Measurements from ENCODE around the gene TMED6. TPM values are rescaled to one million over a fixed set of nuclear protein-coding genes. Genes with fewer than 3 reads are reported as not detected.
A peak's percentile ranks its signal among the peaks of the same experiment; 100 is the strongest.

TMED6 gene
- total RNA-seq, 3 donors from 2014 or later = 2.2 to 18.1 (median 2.3) TPM

DNA sequence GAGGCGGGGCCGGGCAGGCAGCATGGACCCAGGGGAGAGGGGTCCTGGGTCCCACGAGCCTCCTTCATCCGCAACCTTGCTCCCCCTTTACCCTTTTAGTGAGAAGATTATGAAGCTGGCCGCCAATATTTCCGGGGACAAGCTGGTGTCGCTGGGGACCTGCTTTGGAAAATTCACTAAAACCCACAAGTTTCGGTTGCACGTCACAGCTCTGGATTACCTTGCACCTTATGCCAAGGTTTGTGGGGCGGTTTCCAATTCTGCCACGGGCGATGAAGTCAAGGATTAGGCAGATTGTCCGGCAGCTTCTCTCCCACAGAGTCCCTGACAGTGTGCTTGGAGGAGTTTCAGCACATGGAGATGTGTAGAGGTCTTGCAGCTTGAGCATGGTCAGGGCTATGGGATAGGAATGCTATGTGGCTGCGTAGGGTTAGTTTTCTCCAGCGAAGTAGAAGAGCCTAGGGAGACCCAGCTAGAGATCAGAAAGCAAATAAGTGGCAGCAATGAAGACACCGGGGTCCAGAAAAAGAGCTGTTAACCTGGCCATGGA lies 11.4 kb downstream of the TMED6 start:
- ATAC-seq (no peak), DNase-seq (no peak)
- intact Hi-C loops (cut with DNase I, micrococcal nuclease) = no loop called here
- H3K9me3 ChIP-seq = no peaks in the 10 kb centered on the region
- H3K36me3 ChIP-seq (ENCODE audit: low read depth) = no peaks in the 10 kb centered on the region
- H3K4me3 ChIP-seq = peak overlapping the region; percentile 92
- peaks cover 23% of the 10 kb centered on the region for H3K4me1 ChIP-seq (ENCODE audit: low read depth)
- TF ChIP-seq, protein P1, sequence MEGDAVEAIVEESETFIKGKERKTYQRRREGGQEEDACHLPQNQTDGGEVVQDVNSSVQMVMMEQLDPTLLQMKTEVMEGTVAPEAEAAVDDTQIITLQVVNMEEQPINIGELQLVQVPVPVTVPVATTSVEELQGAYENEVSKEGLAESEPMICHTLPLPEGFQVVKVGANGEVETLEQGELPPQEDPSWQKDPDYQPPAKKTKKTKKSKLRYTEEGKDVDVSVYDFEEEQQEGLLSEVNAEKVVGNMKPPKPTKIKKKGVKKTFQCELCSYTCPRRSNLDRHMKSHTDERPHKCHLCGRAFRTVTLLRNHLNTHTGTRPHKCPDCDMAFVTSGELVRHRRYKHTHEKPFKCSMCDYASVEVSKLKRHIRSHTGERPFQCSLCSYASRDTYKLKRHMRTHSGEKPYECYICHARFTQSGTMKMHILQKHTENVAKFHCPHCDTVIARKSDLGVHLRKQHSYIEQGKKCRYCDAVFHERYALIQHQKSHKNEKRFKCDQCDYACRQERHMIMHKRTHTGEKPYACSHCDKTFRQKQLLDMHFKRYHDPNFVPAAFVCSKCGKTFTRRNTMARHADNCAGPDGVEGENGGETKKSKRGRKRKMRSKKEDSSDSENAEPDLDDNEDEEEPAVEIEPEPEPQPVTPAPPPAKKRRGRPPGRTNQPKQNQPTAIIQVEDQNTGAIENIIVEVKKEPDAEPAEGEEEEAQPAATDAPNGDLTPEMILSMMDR (IDR thresholded peaks at IDR 0.05) = no peak

DNA sequence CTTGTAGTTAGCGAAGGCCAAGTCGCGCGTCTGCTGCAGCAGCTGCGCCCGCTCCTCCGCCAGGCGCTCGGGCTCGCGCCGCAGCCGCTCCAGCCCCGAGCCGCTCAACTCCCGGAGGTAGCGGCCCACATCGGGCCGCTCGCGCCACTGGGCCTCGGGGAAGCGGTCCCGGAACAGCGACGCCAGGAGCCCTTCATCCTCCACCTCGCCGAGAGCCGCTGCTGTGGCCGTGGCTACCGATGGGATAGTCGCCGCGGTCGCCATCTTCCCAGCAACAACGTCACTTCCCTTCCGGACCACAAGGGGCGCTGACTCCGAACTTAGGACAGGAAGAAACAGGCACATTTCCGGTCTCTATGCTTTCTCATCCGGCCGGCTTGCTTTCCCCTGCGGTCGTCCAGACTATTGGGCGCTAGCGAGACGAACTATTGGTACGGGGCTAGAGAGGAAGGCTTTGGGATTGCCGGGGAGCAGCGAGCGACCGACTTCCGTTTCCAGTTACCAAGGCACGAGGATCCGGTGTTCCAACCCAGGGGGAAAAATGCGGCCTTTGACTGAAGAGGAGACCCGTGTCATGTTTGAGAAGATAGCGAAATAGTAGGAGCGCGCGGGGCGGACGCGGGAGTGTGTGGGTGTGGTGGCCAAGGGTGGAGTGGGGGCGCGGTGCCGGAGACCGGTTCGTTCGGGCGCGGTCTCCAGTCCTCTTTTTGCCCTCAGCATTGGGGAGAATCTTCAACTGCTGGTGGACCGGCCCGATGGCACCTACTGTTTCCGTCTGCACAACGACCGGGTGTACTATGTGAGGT lies 12.1 kb downstream of the TMED6 start, which contains the start of the genes COG8 and NIP7:
TSS of gene COG8 (minus strand) at position 276 of the 806 bp plus-strand sequence. CDS start at position 264, 12 bp downstream.
TSS of gene NIP7 (plus strand) at position 484 of the 806 bp plus-strand sequence. CDS start at position 542, 58 bp downstream.
- Histone ChIP-seq H3K4me1 (ENCODE audit: low read depth) (peaks cover 23% of the 10 kb centered on the region), H3K36me3 (ENCODE audit: low read depth) (no peaks in the 10 kb centered on the region)
- TF ChIP-seq, protein P1 (IDR thresholded peaks at IDR 0.05) = peak; percentile 84

DNA sequence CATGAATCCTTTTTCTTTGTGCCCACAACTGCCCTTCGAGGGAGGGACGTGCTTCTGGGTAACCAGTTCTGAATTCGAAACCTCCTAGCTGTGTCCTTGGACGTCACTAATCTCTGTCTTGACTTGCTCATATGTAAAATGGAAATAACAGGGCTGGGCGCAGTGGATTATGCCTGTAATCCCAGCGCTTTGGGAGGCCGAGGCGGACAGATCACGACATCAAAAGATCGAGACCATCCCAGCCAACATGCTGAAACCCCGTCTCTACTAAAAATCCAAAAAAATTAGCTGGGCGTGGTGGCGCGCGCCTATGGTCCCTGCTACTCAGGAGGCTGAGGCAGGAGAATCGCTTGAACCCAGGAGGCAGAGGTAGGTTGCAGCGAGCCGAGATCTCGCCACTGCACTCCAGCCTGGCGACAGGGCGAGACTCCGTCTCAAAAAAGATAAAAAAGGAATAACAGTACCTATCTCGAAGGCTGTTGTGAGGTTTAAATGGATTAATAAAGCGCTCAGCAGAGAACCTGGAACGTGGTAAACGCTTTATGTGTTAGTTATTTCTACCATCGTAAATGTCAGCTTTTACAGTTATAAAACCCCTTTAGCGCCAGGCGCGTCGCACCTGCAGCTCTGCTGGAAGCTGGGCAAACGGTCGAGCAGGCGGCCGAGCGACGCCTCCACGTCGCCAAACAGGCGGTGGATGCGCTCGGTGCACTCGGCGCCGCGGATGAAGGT lies 12.9 kb downstream of the TMED6 start:
- intact Hi-C loops (cut with DNase I, micrococcal nuclease) = no loop called here
- H3K36me3 ChIP-seq (ENCODE audit: low read depth) = no peaks in the 10 kb centered on the region
- peaks cover 23% of the 10 kb centered on the region for H3K4me1 ChIP-seq (ENCODE audit: low read depth)
- peak overlapping the region; percentile 92 for H3K4me3 ChIP-seq
- ATAC-seq (peak; percentile 0), DNase-seq (peak in 1 of 3 donors; percentile 61)
- TF ChIP-seq, protein P1 (IDR thresholded peaks at IDR 0.05) = no peak
- no peaks in the 10 kb centered on the region for H3K9me3 ChIP-seq

More for the DNA sequence above, 12.1 kb downstream of the TMED6 start, which contains the start of the genes COG8 and NIP7:
- Histone ChIP-seq H3K9me3 (no peaks in the 10 kb centered on the region), H3K4me3 (peak within 1 kb of the TSS; percentile 92)
- ATAC-seq (peak; percentile 98), DNase-seq (peak; percentile 94 to 97 (median 96))
- intact Hi-C loops (cut with DNase I, micrococcal nuclease) = no loop called here

DNA sequence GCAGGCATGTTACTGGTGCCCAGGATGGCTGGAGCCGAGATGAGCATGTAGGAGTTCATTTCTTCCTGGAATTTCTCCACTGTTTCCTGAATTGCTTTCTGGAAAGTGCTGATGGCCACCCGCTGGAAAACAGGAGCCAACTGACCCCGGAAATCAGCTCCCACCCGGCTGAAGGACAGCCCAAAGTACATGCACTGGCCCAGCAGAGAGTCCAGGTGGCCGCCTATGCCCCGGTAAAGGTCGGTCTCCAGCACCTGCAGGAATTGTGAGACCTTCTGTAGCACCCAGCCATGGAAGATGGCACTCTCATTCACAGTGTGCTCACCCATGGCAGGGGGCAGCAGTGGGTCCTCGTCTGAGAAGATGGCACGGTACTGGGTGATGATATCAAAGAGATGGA lies 16.9 kb downstream of the TMED6 start:
- H3K36me3 ChIP-seq (ENCODE audit: low read depth) = no peaks in the 10 kb centered on the region
- no peak overlapping the region for H3K4me3 ChIP-seq
- TF ChIP-seq, protein P1 (IDR thresholded peaks at IDR 0.05) = no peak
- H3K4me1 ChIP-seq (ENCODE audit: low read depth) = peaks cover 21% of the 10 kb centered on the region
- DNase-seq = no peak
- no peaks in the 10 kb centered on the region for H3K9me3 ChIP-seq
- intact Hi-C loops (cut with DNase I, micrococcal nuclease) = no loop called here
- no peak for ATAC-seq

DNA sequence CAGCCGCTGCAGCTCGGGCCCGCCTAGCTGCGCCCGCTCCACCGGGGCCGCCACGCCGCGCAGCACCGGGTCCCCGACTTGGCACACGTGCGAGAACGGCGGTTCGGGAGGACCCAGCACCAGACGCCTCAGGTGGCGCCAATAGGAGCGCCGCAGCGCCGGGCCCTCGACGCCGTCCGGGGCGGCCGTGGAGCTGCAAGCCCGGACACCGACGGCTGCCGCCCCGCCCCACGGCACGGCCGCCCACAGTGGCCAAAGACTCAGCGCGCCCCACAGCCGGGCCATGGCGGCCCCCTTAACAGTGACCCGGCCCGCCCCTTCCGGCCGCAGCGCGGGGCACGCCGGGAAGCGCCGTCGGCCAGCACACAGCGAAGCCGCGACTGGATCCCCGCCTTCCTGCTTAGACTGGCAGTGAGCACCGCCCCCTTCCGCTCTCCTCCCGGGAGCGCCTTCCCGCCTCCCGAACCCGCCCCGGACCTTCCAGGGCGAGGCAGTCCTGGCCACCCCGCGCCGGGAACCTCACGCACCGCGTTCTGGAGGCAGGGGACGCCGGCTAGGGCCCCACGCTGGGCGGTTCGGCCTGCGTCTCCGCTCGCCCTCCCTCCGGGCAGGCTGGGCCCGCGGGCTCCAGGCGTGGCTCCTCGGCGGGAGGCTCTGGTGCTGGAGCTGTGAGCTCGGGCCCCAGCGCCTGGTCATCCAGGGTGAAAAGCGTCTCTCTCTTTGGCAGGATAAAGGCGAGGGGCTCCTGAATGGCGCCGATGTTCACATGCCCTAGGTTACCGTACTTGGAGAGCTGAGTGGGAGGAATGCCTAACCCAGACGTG lies 21.1 kb downstream of the TMED6 start, which contains the start of gene PDF:
TSS of gene PDF (minus strand) at position 303 of the 824 bp plus-strand sequence. CDS start at position 285, 18 bp downstream.
- Histone ChIP-seq H3K4me3 (peak within 1 kb of the TSS; percentile 84), H3K9me3 (no peaks in the 10 kb centered on the region), H3K36me3 (ENCODE audit: low read depth) (no peaks in the 10 kb centered on the region), H3K4me1 (ENCODE audit: low read depth) (peaks cover 43% of the 10 kb centered on the region)
- ATAC-seq (peak; percentile 94), DNase-seq (peak; percentile 96)
- TF ChIP-seq, protein P1 (IDR thresholded peaks at IDR 0.05) = no peak
- intact Hi-C loops (cut with DNase I, micrococcal nuclease) = no loop called here
